GM12864 (cell line): Measurements from ENCODE around the gene PPP1R10.

Experiments
- DNase-seq: peaks from one replicate; pipeline ENCODE4 v3.0.0-alpha.2; 2011; ENCODE audit warnings: low read depth
- H3K4me3 ChIP-seq: 2 replicates; pipeline ENCODE4 v1.5.1; 2011; ENCODE audit warnings: mild to moderate bottlenecking, low read depth, low read length, control low read depth
- TF ChIP-seq, protein P1 (sequence below): IDR thresholded peaks from 2 replicates; pipeline ENCODE4 v1.5.1; 2011; ENCODE audit warnings: low read depth, mild to moderate bottlenecking, moderate library complexity, low read length, control low read depth, inconsistent platforms; ENCODE audit errors: missing control alignments

Gene PPP1R10

DNA sequence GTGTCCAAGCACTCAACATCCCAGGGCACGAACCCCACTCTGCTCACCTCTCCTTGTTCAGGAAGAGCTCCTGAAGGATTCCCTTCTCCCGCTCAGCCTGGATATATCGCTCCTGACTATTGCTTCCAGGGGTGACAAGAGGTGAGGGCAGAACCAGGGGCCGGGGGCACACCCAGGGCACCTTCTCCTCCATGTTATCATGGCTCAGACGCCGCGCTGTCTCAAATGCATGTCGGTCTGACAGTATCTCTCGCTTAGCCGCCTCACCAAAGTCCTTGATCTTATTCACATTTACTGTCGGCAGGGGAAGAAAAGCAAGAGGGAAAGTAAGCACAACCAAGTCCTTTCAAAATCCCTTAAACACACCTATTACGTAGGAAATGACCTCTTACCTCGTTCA, 13.1 kb downstream of the PPP1R10 start:
- H3K4me3 ChIP-seq = no peak overlapping the region
- DNase-seq = no peak
- TF ChIP-seq, protein P1, sequence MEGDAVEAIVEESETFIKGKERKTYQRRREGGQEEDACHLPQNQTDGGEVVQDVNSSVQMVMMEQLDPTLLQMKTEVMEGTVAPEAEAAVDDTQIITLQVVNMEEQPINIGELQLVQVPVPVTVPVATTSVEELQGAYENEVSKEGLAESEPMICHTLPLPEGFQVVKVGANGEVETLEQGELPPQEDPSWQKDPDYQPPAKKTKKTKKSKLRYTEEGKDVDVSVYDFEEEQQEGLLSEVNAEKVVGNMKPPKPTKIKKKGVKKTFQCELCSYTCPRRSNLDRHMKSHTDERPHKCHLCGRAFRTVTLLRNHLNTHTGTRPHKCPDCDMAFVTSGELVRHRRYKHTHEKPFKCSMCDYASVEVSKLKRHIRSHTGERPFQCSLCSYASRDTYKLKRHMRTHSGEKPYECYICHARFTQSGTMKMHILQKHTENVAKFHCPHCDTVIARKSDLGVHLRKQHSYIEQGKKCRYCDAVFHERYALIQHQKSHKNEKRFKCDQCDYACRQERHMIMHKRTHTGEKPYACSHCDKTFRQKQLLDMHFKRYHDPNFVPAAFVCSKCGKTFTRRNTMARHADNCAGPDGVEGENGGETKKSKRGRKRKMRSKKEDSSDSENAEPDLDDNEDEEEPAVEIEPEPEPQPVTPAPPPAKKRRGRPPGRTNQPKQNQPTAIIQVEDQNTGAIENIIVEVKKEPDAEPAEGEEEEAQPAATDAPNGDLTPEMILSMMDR = no peak

DNA sequence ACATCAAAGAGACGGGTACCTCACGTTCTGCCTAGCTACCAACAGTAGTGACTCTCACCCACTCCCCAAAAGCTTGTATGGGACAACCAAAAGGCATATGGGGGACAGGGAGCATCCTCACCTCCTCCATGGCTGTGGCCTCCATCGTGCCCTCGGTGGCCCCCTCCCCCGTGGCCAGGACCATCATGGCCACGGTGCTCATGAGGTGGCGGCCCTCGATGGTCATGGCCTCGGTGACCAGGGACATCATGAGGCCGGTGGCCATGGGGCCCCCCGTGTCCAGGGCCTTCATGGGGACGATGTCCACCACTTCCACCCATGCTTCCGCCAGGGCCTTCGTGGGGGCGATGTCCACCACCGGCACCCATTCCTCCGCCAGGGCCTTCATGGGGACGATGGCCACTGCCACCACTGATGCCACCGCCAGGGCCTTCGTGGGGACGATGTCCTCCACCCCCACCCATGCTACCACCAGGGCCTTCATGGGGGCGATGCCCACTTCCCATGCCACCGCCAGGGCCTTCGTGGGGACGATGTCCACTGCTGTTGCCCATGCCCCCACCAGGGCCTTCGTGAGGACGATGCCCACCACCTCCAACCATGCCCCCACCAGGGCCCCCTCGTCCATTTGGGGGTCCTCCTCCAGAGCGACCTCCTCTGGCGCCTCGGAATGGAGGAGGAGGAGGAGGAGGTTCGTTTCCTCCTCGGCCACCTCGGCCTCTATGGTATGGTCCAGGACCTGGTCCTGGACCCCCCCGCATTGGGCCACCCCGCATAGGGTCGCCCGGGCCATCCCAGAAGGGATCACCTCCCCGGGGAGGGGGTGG, 15.0 kb downstream of the PPP1R10 start:
- TF ChIP-seq, protein P1 = no peak
- DNase-seq = no peak
- H3K4me3 ChIP-seq = no peak overlapping the region

DNA sequence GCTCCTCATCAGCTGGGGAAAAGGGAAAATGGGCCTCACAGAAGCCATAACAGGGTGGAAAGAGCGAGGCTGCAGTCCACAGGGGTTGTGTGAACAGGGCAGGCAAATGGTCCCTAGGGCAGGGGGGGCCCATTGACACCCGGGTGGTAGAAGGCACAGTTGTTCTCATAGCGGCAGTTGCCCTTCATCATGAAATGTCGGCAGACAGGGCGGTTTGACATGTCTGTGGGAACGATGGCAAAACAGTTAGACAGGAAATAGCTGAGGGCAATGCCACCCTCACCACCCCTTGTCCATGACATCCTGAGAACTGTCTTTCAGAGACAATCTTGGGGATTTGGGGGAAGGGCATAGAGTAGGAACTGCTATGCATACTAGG, 15.6 kb downstream of the PPP1R10 start:
- H3K4me3 ChIP-seq = no peak overlapping the region
- TF ChIP-seq, protein P1 = no peak
- no peak for DNase-seq

DNA sequence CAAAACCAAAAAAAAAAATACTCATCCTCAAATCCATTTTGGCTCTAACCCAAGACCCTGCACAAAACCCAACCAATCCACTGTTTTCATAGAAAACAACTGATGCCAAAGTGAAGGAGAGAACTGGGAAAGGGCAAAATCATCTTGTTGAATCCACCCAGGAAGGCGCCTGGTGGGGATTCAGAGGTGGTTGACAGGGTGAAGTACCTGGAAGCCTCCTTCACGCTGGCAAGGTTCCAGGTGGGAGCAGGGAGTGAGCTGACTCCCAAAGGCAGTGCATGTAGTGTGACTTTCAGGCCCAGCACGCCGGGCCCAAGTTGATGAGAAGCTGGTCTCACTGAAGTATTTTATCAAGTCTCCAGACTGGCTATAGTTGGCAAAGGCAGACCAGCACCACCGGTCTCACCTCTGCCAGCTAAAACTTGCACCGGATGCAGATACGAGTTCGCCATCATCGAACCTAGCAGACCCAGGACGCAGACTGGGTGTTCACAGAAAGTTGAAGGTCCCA, 16.5 kb downstream of the PPP1R10 start:
- no peak for DNase-seq
- TF ChIP-seq, protein P1 = no peak
- no peak overlapping the region for H3K4me3 ChIP-seq

- TF ChIP-seq, protein P1 = no peak
- DNase-seq = no peak
- H3K4me3 ChIP-seq = no peak overlapping the region
These were observed 17.3 kb downstream of the PPP1R10 start for GRCh38 chr6:30599625-30600324.

- TF ChIP-seq, protein P1 = no peak
- DNase-seq = no peak
- no peak overlapping the region for H3K4me3 ChIP-seq
These were observed 18.0 kb downstream of the PPP1R10 start for GRCh38 chr6:30598912-30599624.
